HepG2 (cell line): ENCODE data around the gene ARHGAP10.

Experiments
- ELK4 ChIP-seq: sonication (generic); formaldehyde crosslinking; IDR thresholded peaks from 2 replicates; pipeline ENCODE4 v1.9.0; 2021; ENCODE audit warnings: missing genetic modification reagents, borderline replicate concordance
- ETV6 ChIP-seq: sonication (generic); formaldehyde crosslinking; conservative IDR thresholded peaks from 2 replicates; pipeline ENCODE4 v1.4.0; 2020; ENCODE audit warnings: missing genetic modification reagents
- HMG20B ChIP-seq: conservative IDR thresholded peaks from 2 replicates; pipeline ENCODE4 v1.6.1; 2016; ENCODE audit warnings: missing genetic modification reagents, missing compliant biosample characterization
- RBAK ChIP-seq: sonication (generic); formaldehyde crosslinking; IDR thresholded peaks from 2 replicates; pipeline ENCODE4 v1.5.1; 2020; ENCODE audit warnings: mild to moderate bottlenecking, missing genetic modification reagents
- SP1 ChIP-seq, 2 experiments: fragments of 450-650 bp in 1 of 2; sonication (generic) in 1 of 2; formaldehyde crosslinking in 1 of 2; IDR thresholded peaks; 2 replicates each; pipeline versions ENCODE4 v1.4.0 to v1.6.1; 2016 to 2020; ENCODE audit warnings: missing genetic modification reagents in 1 of 2

GRCh38 chr4:147965873-147966272, 234.0 kb downstream of the ARHGAP10 start:
- TF ChIP-seq HMG20B (CRISPR knock-in tag) (no peak), SP1 (IDR thresholded peaks at IDR 0.05) (no peak), SP1 (CRISPR knock-in tag; IDR thresholded peaks at IDR 0.05) (no peak), RBAK (CRISPR knock-in tag) (no peak), ELK4 (CRISPR knock-in tag) (no peak), ETV6 (CRISPR knock-in tag) (no peak)
